OCI-LY1 (cell line): ENCODE measurements around the gene MYO10.

Source experiments
- EZH2 ChIP-seq: fragments of 200-600 bp; sonication (generic), shearing (Covaris generic); IDR thresholded peaks from 2 replicates; pipeline ENCODE4 v1.8.0; 2017; ENCODE audit warnings: borderline replicate concordance, mixed run types, mild to moderate bottlenecking, antibody characterized with exemption, low read length, moderate library complexity, mixed read lengths
- TF ChIP-seq, protein P1 (sequence below): fragments of 200-600 bp; sonication (generic), shearing (Covaris generic); IDR thresholded peaks from 2 replicates; pipeline ENCODE4 v1.5.1; 2017; ENCODE audit warnings: mild to moderate bottlenecking, antibody characterized with exemption, low read length, moderate library complexity, mixed read lengths

GRCh38 chr5:16794269-16794913, 141.7 kb downstream of the MYO10 start:
- TF ChIP-seq, protein P1, sequence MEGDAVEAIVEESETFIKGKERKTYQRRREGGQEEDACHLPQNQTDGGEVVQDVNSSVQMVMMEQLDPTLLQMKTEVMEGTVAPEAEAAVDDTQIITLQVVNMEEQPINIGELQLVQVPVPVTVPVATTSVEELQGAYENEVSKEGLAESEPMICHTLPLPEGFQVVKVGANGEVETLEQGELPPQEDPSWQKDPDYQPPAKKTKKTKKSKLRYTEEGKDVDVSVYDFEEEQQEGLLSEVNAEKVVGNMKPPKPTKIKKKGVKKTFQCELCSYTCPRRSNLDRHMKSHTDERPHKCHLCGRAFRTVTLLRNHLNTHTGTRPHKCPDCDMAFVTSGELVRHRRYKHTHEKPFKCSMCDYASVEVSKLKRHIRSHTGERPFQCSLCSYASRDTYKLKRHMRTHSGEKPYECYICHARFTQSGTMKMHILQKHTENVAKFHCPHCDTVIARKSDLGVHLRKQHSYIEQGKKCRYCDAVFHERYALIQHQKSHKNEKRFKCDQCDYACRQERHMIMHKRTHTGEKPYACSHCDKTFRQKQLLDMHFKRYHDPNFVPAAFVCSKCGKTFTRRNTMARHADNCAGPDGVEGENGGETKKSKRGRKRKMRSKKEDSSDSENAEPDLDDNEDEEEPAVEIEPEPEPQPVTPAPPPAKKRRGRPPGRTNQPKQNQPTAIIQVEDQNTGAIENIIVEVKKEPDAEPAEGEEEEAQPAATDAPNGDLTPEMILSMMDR: no peak
- TF ChIP-seq EZH2: no peak
